PC-3 (cell line): Measurements from ENCODE around the gene GALNS.

ENCODE experiments used
- EZH2 ChIP-seq: fragments of 300-600 bp; sonication (generic); IDR thresholded peaks from one replicate; pipeline ENCODE4 v1.6.1; 2017; ENCODE audit warnings: antibody characterized with exemption, mild to moderate bottlenecking, low read length; ENCODE audit not compliant: unreplicated experiment
- TF ChIP-seq, protein P1 (sequence below): fragments of 300-600 bp; sonication (generic); conservative IDR thresholded peaks from 2 replicates; pipeline ENCODE4 v1.5.1; 2017; ENCODE audit warnings: antibody characterized with exemption, low read depth, mild to moderate bottlenecking, low read length

DNA sequence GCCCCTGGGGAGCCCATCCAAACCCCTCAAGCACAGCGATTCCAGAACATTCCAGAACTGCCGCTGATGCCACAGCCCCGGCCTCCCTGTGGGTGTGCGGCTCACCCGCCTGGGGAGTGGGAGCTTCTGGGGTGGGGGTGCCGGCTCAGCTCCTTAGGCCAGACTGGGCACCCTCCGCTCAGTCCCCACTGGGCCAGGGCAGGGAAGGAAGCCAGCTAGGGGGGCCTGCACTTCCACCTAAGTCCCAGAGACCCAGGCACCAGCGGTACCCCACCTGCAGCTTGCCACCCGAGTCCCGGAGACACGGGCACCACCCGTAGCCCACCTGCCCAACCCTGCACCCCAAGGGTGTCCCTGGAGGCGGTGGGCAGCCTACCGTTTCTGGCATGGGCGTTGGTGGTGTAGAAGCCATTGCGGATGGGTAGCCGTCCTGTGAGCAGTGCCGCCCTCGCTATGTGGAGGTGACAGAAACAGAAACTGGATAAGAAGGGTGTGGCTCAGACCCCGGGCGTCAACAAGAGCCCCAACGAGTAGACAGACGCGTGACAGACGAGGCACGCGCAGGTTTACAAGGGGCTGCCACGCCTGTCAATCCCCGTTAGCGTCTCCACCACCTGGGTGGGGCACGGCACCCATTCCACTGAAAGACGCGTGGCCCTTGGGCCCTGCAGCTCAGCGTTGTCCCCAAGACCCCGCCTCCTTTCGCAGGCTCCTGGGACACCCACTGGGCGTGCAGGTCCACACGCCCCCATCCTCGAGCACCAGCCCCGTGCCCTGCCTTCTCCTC lies 15.0 kb downstream of the GALNS start:
- TF ChIP-seq, protein P1, sequence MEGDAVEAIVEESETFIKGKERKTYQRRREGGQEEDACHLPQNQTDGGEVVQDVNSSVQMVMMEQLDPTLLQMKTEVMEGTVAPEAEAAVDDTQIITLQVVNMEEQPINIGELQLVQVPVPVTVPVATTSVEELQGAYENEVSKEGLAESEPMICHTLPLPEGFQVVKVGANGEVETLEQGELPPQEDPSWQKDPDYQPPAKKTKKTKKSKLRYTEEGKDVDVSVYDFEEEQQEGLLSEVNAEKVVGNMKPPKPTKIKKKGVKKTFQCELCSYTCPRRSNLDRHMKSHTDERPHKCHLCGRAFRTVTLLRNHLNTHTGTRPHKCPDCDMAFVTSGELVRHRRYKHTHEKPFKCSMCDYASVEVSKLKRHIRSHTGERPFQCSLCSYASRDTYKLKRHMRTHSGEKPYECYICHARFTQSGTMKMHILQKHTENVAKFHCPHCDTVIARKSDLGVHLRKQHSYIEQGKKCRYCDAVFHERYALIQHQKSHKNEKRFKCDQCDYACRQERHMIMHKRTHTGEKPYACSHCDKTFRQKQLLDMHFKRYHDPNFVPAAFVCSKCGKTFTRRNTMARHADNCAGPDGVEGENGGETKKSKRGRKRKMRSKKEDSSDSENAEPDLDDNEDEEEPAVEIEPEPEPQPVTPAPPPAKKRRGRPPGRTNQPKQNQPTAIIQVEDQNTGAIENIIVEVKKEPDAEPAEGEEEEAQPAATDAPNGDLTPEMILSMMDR, result no peak
- TF ChIP-seq EZH2, result no peak
